Neural progenitor cell (in vitro differentiated cells): ENCODE data around the gene YBEY. TPM values are rescaled to one million over a fixed set of nuclear protein-coding genes. Genes with fewer than 3 reads are reported as not detected.

ENCODE experiments used
- DNase-seq: peaks from one replicate; pipeline ENCODE4 v3.0.0-alpha.2; 2016; ENCODE audit warnings: low spot score
- H2AFZ ChIP-seq: fragments of 200-600 bp; sonication (generic); replicated peaks from 2 replicates; pipeline ENCODE4 v1.6.1; 2016; ENCODE audit warnings: antibody characterized with exemption
- H3F3A ChIP-seq: fragments of 200-600 bp; sonication (generic); 2 replicates; pipeline ENCODE4 v1.6.1; 2016; ENCODE audit warnings: antibody characterized with exemption, low read depth
- H3K27ac ChIP-seq: fragments of 200-600 bp; sonication (generic); 2 replicates; pipeline ENCODE4 v1.5.1; 2016; ENCODE audit warnings: mild to moderate bottlenecking
- H3K27me3 ChIP-seq: fragments of 200-600 bp; sonication (generic); 2 replicates; pipeline ENCODE4 v1.6.1; 2016; ENCODE audit warnings: mild to moderate bottlenecking, moderate library complexity
- H3K36me3 ChIP-seq: fragments of 200-600 bp; sonication (generic); 2 replicates; pipeline ENCODE4 v1.5.1; 2016
- H3K4me1 ChIP-seq: fragments of 200-600 bp; sonication (generic); 2 replicates; pipeline ENCODE4 v1.6.1; 2016; ENCODE audit warnings: mixed run types
- H3K4me2 ChIP-seq: fragments of 200-600 bp; sonication (generic); 2 replicates; pipeline ENCODE4 v1.6.1; 2016
- H3K4me3 ChIP-seq: fragments of 200-600 bp; sonication (generic); 2 replicates; pipeline ENCODE4 v1.5.1; 2016
- H3K79me2 ChIP-seq: fragments of 200-600 bp; sonication (generic); 2 replicates; pipeline ENCODE4 v1.6.1; 2016; ENCODE audit warnings: low read depth
- H3K9ac ChIP-seq: fragments of 200-600 bp; sonication (generic); 2 replicates; pipeline ENCODE4 v1.6.1; 2016
- H3K9me3 ChIP-seq: fragments of 200-600 bp; sonication (generic); 2 replicates; pipeline ENCODE4 v1.5.1; 2016; ENCODE audit warnings: low read depth
- H4K20me1 ChIP-seq: fragments of 200-600 bp; sonication (generic); 2 replicates; pipeline ENCODE4 v1.6.1; 2016; ENCODE audit warnings: low read depth
- H3K27ac Mint-ChIP-seq: 3 replicates; pipeline ENCODE4 v1.8.0; 2021; ENCODE audit warnings: mixed read lengths
- H3K27me3 Mint-ChIP-seq: 2 replicates; pipeline ENCODE4 v1.8.0; 2022; ENCODE audit warnings: low read depth, mild to moderate bottlenecking, inconsistent platforms, moderate library complexity, mixed read lengths; ENCODE audit not compliant: insufficient read depth
- H3K36me3 Mint-ChIP-seq: 3 replicates; pipeline ENCODE4 v1.8.0; 2021; ENCODE audit warnings: mixed read lengths
- H3K4me1 Mint-ChIP-seq: 3 replicates; pipeline ENCODE4 v1.8.0; 2021; ENCODE audit warnings: mixed read lengths
- H3K4me3 Mint-ChIP-seq: 3 replicates; pipeline ENCODE4 v1.8.0; 2021; ENCODE audit warnings: mild to moderate bottlenecking, moderate library complexity, mixed read lengths
- H3K9me3 Mint-ChIP-seq: 3 replicates; pipeline ENCODE4 v1.8.0; 2020; ENCODE audit warnings: mixed read lengths
- EZH2 ChIP-seq: fragments of 200-600 bp; sonication (generic); IDR thresholded peaks from 2 replicates; pipeline ENCODE4 v1.6.1; 2017; ENCODE audit warnings: antibody characterized with exemption, mild to moderate bottlenecking, moderate library complexity
- EZH2phosphoT487 ChIP-seq: fragments of 200-600 bp; sonication (generic); IDR thresholded peaks from 2 replicates; pipeline ENCODE4 v1.6.1; 2017; ENCODE audit warnings: antibody characterized with exemption
- total RNA-seq: library from RNA; depleted of rRNA; stranded (reverse); fragments of >200 nt; gene quantifications from 2 replicates; pipeline ENCODE4 v1.2.3, GENCODE V29; 2015; ENCODE audit warnings: low replicate concordance
- TF ChIP-seq, protein P1 (sequence below): fragments of 200-600 bp; sonication (generic); IDR thresholded peaks from 2 replicates; pipeline ENCODE4 v1.5.1; 2017; ENCODE audit warnings: antibody characterized with exemption, mild to moderate bottlenecking

Gene YBEY
- total RNA-seq, 1 donor from 2014 or later: 47.3 TPM

DNA sequence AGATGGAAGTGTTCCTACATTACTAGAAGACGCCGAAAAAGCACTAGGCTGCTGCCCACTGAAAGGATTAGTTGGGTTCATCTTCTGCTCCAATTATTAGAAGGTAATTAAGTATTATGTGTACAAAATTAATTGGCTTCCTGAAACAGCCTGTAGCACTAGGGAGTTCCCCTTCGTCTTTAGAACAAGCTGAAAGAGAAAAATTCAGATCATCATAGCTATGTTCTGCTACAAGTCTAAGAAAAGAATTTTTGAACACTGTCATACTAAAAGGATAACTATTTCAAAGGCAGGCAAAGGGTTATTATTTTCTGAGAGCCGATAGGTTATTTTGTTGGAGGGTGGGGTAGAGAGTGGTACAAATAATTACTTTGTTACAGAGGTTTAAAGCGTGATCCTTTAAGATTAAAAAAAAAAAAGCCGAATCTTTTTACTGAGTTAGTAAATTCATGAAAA, 908 bp upstream of the YBEY start, which contains the start of gene MCM3AP:
Gene MCM3AP, minus strand, starts transcription at position 406 of the 456 bp plus-strand sequence. Its CDS starts 325 bp downstream, at position 81.
- H3K79me2 ChIP-seq: peaks cover 88% of the 10 kb centered on the region
- H3K27me3 ChIP-seq: no peaks in the 10 kb centered on the region
- peaks cover 3% of the 10 kb centered on the region for H3K9me3 Mint-ChIP-seq
- peaks cover 39% of the 10 kb centered on the region for H3K4me1 Mint-ChIP-seq
- H3K27ac ChIP-seq: peak within 1 kb of the TSS; percentile 95
- H3K9ac ChIP-seq: peak within 1 kb of the TSS; percentile 77
- H3K9me3 ChIP-seq: no peaks in the 10 kb centered on the region
- TF ChIP-seq, protein P1, sequence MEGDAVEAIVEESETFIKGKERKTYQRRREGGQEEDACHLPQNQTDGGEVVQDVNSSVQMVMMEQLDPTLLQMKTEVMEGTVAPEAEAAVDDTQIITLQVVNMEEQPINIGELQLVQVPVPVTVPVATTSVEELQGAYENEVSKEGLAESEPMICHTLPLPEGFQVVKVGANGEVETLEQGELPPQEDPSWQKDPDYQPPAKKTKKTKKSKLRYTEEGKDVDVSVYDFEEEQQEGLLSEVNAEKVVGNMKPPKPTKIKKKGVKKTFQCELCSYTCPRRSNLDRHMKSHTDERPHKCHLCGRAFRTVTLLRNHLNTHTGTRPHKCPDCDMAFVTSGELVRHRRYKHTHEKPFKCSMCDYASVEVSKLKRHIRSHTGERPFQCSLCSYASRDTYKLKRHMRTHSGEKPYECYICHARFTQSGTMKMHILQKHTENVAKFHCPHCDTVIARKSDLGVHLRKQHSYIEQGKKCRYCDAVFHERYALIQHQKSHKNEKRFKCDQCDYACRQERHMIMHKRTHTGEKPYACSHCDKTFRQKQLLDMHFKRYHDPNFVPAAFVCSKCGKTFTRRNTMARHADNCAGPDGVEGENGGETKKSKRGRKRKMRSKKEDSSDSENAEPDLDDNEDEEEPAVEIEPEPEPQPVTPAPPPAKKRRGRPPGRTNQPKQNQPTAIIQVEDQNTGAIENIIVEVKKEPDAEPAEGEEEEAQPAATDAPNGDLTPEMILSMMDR: no peak
- TF ChIP-seq EZH2 (no peak), EZH2phosphoT487 (no peak)
- H3K4me3 ChIP-seq: peak within 1 kb of the TSS; percentile 93
- H3K4me2 ChIP-seq: peak within 1 kb of the TSS; percentile 95
- peaks cover 30% of the 10 kb centered on the region for H3F3A ChIP-seq
- peaks cover 3% of the 10 kb centered on the region for H3K27me3 Mint-ChIP-seq
- H3K4me1 ChIP-seq: peaks cover 22% of the 10 kb centered on the region
- H3K4me3 Mint-ChIP-seq: peak within 1 kb of the TSS; percentile 94
- peaks cover 3% of the 10 kb centered on the region for H3K36me3 ChIP-seq
- DNase-seq: no peak
- H2AFZ ChIP-seq: peak within 1 kb of the TSS; percentile 92
- peaks cover 26% of the 10 kb centered on the region for H4K20me1 ChIP-seq
- H3K36me3 Mint-ChIP-seq: peaks cover 27% of the 10 kb centered on the region
- peak within 1 kb of the TSS; percentile 84 for H3K27ac Mint-ChIP-seq

DNA sequence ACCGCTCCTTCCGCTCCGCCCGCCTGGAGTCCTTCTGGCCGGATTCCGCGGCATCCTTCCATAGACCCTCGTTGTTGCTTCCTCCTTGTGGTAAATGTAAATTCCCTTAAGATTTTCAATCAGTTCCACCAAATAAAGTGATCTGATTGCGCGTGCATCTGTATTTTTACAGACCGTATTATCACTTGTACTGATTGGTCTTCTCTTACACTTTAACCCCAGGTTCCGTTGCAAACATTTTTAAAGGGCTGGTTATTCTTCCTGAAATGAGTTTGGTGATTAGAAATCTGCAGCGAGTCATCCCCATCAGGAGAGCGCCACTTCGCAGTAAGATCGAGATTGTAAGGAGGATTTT, 483 bp downstream of the YBEY start:
- no peak for TF ChIP-seq EZH2
- TF ChIP-seq EZH2phosphoT487: no peak
- TF ChIP-seq, protein P1: no peak
- H3F3A ChIP-seq: peaks cover 30% of the 10 kb centered on the region
- Mint-ChIP-seq H3K27ac (peak overlapping the region; percentile 84), H3K27me3 (peaks cover 3% of the 10 kb centered on the region), H3K4me1 (peaks cover 36% of the 10 kb centered on the region), H3K4me3 (peak overlapping the region; percentile 94), H3K9me3 (peaks cover 6% of the 10 kb centered on the region), H3K36me3 (peaks cover 25% of the 10 kb centered on the region)
- peaks cover 22% of the 10 kb centered on the region for H3K4me1 ChIP-seq
- peak; percentile 21 for DNase-seq
- H2AFZ ChIP-seq: peak overlapping the region; percentile 92
- H3K27ac ChIP-seq: peak overlapping the region; percentile 95
- H3K9ac ChIP-seq: peak overlapping the region; percentile 77
- no peaks in the 10 kb centered on the region for H3K9me3 ChIP-seq
- peak overlapping the region; percentile 95 for H3K4me2 ChIP-seq
- H3K79me2 ChIP-seq: peaks cover 75% of the 10 kb centered on the region
- H3K36me3 ChIP-seq: peaks cover 2% of the 10 kb centered on the region
- H4K20me1 ChIP-seq: peaks cover 26% of the 10 kb centered on the region
- H3K4me3 ChIP-seq: peak overlapping the region; percentile 93
- no peaks in the 10 kb centered on the region for H3K27me3 ChIP-seq

DNA sequence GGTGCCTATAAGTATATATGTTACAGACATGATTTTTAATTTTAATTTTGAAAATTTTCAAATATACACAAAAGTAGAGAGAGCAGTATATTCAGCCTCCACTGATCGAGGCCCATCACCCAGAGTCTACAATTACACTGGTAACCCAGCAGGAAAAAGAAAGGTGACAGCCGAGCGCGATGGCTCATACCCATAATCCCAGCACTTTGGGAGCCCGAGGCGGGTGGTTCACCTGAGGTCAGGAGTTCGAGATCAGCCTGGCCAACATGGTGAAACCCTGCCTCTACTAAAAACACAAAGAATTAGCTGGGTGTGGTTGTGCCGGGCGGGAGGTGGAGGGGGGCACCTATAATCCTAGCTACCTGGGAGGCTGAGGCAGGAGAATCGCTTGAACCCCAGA, 1.4 kb downstream of the YBEY start:
- H3K4me2 ChIP-seq: peak overlapping the region; percentile 95
- H2AFZ ChIP-seq: no peak overlapping the region
- peaks cover 22% of the 10 kb centered on the region for H3K4me1 ChIP-seq
- H3K36me3 ChIP-seq: no peaks in the 10 kb centered on the region
- H4K20me1 ChIP-seq: peaks cover 26% of the 10 kb centered on the region
- H3K27ac ChIP-seq: no peak overlapping the region
- Mint-ChIP-seq H3K27me3 (peaks cover 3% of the 10 kb centered on the region), H3K27ac (no peak overlapping the region), H3K4me3 (peak overlapping the region; percentile 94), H3K9me3 (peaks cover 12% of the 10 kb centered on the region), H3K4me1 (peaks cover 36% of the 10 kb centered on the region), H3K36me3 (peaks cover 31% of the 10 kb centered on the region)
- H3K27me3 ChIP-seq: no peaks in the 10 kb centered on the region
- no peak for TF ChIP-seq EZH2phosphoT487
- no peak for TF ChIP-seq EZH2
- TF ChIP-seq, protein P1: no peak
- no peak for DNase-seq
- H3K9me3 ChIP-seq: no peaks in the 10 kb centered on the region
- H3K9ac ChIP-seq: no peak overlapping the region
- peaks cover 30% of the 10 kb centered on the region for H3F3A ChIP-seq
- H3K79me2 ChIP-seq: peaks cover 66% of the 10 kb centered on the region
- H3K4me3 ChIP-seq: peak overlapping the region; percentile 93
